PFSK-1 (cell line): ENCODE data around the gene PKDCC.

Experiments used
- FOXP2 ChIP-seq: optimal IDR thresholded peaks from 2 replicates; pipeline ENCODE3; 2011; ENCODE audit warnings: borderline replicate concordance, control low read depth, inconsistent platforms; ENCODE audit not compliant: insufficient read depth; ENCODE audit errors: extremely low read length, extremely low read depth
- POLR2AphosphoS5 ChIP-seq: IDR thresholded peaks from 2 replicates; pipeline ENCODE4 v1.6.1; 2012; ENCODE audit warnings: low read depth, mild to moderate bottlenecking, control low read depth, low read length, moderate library complexity
- TF ChIP-seq, protein P1 (sequence below), 2 experiments: IDR thresholded peaks; 2 replicates each; pipeline versions ENCODE4 v1.6.1 to v1.8.0; 2011 to 2012; ENCODE audit warnings: low read depth in 2 of 2, low read length in 2 of 2, control low read depth in 1 of 2, inconsistent platforms in 1 of 2, mild to moderate bottlenecking in 1 of 2, moderate library complexity in 1 of 2; ENCODE audit not compliant: insufficient read depth in 1 of 2

DNA sequence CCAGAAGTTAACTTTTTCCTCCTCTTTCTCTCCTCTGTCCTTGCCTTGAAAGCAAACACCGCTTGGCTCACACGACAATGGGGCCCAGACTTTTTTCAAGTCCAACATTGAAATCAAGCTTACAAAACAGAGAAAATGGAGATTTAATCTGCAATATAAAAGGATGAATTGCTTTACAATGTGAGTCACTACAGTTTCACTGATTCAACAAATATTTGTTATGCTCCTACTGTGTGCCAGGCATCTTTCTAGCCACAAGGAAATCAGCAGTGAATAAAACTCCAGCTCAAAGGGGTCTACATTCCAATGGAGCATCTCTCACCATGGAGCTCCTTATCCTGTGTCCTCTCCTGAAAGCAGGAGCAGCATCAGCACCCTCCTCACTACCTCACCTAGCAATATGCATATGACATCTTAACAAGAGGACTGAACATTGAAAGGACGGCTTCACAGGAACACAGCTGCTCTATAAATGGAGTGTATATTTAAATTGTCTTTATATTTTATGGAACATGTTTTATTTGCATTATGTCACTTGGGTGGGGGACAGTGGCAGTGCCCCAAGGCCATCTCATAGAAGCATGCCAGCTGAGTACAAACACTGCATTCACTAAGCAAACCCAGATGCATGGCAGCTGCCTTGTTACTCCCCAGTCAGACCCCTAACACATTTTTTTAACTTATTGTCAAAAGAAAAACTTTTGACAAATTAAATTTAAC, 39.5 kb downstream of the PKDCC start:
- TF ChIP-seq FOXP2 (no peak), POLR2AphosphoS5 (no peak)
- TF ChIP-seq, protein P1, sequence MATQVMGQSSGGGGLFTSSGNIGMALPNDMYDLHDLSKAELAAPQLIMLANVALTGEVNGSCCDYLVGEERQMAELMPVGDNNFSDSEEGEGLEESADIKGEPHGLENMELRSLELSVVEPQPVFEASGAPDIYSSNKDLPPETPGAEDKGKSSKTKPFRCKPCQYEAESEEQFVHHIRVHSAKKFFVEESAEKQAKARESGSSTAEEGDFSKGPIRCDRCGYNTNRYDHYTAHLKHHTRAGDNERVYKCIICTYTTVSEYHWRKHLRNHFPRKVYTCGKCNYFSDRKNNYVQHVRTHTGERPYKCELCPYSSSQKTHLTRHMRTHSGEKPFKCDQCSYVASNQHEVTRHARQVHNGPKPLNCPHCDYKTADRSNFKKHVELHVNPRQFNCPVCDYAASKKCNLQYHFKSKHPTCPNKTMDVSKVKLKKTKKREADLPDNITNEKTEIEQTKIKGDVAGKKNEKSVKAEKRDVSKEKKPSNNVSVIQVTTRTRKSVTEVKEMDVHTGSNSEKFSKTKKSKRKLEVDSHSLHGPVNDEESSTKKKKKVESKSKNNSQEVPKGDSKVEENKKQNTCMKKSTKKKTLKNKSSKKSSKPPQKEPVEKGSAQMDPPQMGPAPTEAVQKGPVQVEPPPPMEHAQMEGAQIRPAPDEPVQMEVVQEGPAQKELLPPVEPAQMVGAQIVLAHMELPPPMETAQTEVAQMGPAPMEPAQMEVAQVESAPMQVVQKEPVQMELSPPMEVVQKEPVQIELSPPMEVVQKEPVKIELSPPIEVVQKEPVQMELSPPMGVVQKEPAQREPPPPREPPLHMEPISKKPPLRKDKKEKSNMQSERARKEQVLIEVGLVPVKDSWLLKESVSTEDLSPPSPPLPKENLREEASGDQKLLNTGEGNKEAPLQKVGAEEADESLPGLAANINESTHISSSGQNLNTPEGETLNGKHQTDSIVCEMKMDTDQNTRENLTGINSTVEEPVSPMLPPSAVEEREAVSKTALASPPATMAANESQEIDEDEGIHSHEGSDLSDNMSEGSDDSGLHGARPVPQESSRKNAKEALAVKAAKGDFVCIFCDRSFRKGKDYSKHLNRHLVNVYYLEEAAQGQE (IDR thresholded peaks at IDR 0.05; ENCODE audit: insufficient read depth in 1 of 2, low read depth in 2 of 2, low read length in 2 of 2): no peak
